Activated naive CD4-positive, alpha-beta T cell treated with anti-CD3 and anti-CD28 coated beads, Interleukin-2, amount 50 U/mL, for 16 hours (primary cell): ENCODE results near the gene RNF126.
"Not testable (repeated sequence)": the region's sequence is repeated elsewhere in the genome, so short reads cannot be mapped to it uniquely, and the experiment has no call there.

Experiments
- DNase-seq: peaks from one replicate; pipeline ENCODE4 v3.0.0-alpha.2; 2020

The RNF126 gene

GRCh38 chr19:624433-625109 lies 38.4 kb downstream of the RNF126 start:
- no peak for DNase-seq

- DNase-seq, result no peak
Measured at GRCh38 chr19:623974-624373, 39.0 kb downstream of the RNF126 start.

- DNase-seq, result no peak
Measured at GRCh38 chr19:623175-623916, 39.7 kb downstream of the RNF126 start.

- no peak for DNase-seq
Measured at GRCh38 chr19:622666-623065, 40.3 kb downstream of the RNF126 start.

GRCh38 chr19:621819-622218 lies 41.2 kb downstream of the RNF126 start:
- no peak for DNase-seq

GRCh38 chr19:621191-621590 lies 41.8 kb downstream of the RNF126 start:
- not testable (repeated sequence) for DNase-seq

- no peak for DNase-seq
Measured at GRCh38 chr19:620166-620862, 42.7 kb downstream of the RNF126 start.

GRCh38 chr19:619286-620002 lies 43.6 kb downstream of the RNF126 start:
- no peak for DNase-seq

- DNase-seq, result no peak
Measured at GRCh38 chr19:618674-619285, 44.2 kb downstream of the RNF126 start.

GRCh38 chr19:618247-618619 lies 44.8 kb downstream of the RNF126 start:
- no peak for DNase-seq

- no peak for DNase-seq
Measured at GRCh38 chr19:617551-618246, 45.3 kb downstream of the RNF126 start.

- DNase-seq, result no peak
Measured at GRCh38 chr19:616747-617526, 46.1 kb downstream of the RNF126 start.

GRCh38 chr19:616062-616700 lies 46.8 kb downstream of the RNF126 start:
- no peak for DNase-seq

- no peak for DNase-seq
Measured at GRCh38 chr19:615619-616018, 47.4 kb downstream of the RNF126 start.

GRCh38 chr19:613732-614567 lies 49.1 kb downstream of the RNF126 start:
- no peak for DNase-seq

GRCh38 chr19:612941-613340 lies 50.1 kb downstream of the RNF126 start:
- DNase-seq, result no peak

- DNase-seq, result peak; percentile 62
Measured at GRCh38 chr19:611481-611868, 51.5 kb downstream of the RNF126 start.

- DNase-seq, result peak; percentile 57
Measured at GRCh38 chr19:610801-611480, 52.1 kb downstream of the RNF126 start.

GRCh38 chr19:610071-610800 lies 52.8 kb downstream of the RNF126 start:
- no peak for DNase-seq
